ENCODE results near the gene RAD51B. TPM values are rescaled to one million over a fixed set of nuclear protein-coding genes. Genes with fewer than 3 reads are reported as not detected.

The RAD51B gene
- total RNA-seq, 6 donors from 2014 or later = 10.6 to 63.9 (median 18.4) TPM

DNA sequence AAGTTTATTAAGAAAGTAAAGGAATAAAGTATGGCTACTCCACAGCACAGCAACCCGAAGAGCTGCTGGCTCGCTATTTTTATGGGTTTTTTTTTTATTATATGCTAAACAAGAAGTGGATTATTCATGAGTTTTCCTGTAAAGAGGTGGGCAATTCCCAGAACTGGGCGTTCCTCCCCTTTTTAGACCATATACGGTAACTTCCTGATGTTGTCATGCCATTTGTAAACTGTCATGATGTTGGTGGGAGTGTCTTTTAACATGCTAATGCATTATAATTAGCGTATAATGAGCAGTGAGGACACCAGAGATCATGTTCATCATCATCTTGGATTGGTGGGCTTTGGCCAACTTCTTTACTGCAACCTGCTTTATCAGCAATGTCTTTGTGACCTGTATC lies 600.8 kb downstream of the RAD51B start:
- 76 to 87% methylated on average over 5 of the region's 5 CpGs for WGBS, 2 donors
- Histone ChIP-seq H3K4me1 (peaks cover 0 to 11% (median 2%) of the 10 kb centered on the region in 4 donors), H3K9me3 (no peaks in the 10 kb centered on the region), H3K36me3 (no peaks in the 10 kb centered on the region), H3K27ac (no peak overlapping the region), H3K27me3 (no peaks in the 10 kb centered on the region), H3K4me3 (no peak overlapping the region)
- ATAC-seq (ENCODE audit: low FRiP score in 2 of 2) (no peak), DNase-seq (no peak)
- TF ChIP-seq POLR2AphosphoS5 (IDR thresholded peaks at IDR 0.05) = no peak
- TF ChIP-seq, protein P1, sequence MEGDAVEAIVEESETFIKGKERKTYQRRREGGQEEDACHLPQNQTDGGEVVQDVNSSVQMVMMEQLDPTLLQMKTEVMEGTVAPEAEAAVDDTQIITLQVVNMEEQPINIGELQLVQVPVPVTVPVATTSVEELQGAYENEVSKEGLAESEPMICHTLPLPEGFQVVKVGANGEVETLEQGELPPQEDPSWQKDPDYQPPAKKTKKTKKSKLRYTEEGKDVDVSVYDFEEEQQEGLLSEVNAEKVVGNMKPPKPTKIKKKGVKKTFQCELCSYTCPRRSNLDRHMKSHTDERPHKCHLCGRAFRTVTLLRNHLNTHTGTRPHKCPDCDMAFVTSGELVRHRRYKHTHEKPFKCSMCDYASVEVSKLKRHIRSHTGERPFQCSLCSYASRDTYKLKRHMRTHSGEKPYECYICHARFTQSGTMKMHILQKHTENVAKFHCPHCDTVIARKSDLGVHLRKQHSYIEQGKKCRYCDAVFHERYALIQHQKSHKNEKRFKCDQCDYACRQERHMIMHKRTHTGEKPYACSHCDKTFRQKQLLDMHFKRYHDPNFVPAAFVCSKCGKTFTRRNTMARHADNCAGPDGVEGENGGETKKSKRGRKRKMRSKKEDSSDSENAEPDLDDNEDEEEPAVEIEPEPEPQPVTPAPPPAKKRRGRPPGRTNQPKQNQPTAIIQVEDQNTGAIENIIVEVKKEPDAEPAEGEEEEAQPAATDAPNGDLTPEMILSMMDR (IDR thresholded peaks at IDR 0.05) = no peak

DNA sequence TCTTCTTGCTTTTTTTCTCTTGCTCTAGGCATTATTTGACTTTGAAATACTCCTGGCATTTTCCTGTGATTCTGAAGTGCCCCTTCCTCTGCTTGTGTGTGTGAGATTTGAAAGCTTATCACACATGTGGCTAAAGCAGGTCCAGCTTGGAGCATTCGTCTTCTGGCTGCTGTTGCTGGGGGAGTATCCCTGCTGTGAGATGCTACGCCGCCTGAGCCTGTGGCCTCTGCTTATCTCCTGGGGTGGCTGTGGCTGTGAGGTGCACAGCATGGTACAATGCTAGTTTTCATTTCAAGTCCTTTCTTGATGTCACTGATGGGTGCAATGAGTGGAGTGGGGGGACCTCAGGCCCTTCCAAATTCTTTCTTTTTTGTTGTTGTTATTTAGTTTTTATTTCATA lies 601.5 kb downstream of the RAD51B start:
- WGBS, 2 donors = 94% methylated on average over 3 of the region's 3 CpGs
- H3K27me3 ChIP-seq = no peaks in the 10 kb centered on the region
- TF ChIP-seq, protein P1 (IDR thresholded peaks at IDR 0.05) = no peak
- TF ChIP-seq EP300 (IDR thresholded peaks at IDR 0.05) (no peak), POLR2A (IDR thresholded peaks at IDR 0.05) (no peak), POLR2AphosphoS5 (IDR thresholded peaks at IDR 0.05) (no peak)
- H3K27ac ChIP-seq = no peak overlapping the region
- H3K4me3 ChIP-seq = no peak overlapping the region
- H3K36me3 ChIP-seq = no peaks in the 10 kb centered on the region
- no peaks in the 10 kb centered on the region for H3K9me3 ChIP-seq
- ATAC-seq (ENCODE audit: low FRiP score in 2 of 2) (no peak), DNase-seq (no peak)
- H3K4me1 ChIP-seq = peaks cover 0 to 11% (median 2%) of the 10 kb centered on the region in 4 donors

DNA sequence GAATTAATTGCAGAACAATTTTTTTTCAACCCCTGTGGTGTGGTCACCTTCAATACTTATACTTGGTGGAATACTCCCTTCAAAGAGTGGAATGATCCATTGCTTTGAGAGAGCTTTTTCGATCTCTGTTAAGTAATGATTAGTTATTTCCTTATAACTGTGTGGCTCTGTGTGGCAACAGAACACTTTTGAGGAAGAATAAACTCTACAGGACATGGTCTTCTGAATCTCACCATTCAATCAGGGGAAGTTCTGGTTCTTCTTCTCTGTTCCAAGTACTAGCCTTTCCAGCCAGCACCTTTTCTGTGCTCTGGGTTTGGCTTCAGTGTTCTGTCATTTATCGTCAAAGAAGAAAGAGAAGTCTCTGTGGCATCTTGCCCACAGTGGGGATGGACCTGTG lies 604.1 kb downstream of the RAD51B start:
- ATAC-seq (ENCODE audit: low FRiP score in 2 of 2) (no peak), DNase-seq (no peak)
- Histone ChIP-seq H3K9me3 (no peaks in the 10 kb centered on the region), H3K27me3 (no peaks in the 10 kb centered on the region), H3K27ac (no peak overlapping the region), H3K36me3 (no peaks in the 10 kb centered on the region), H3K4me1 (peaks cover 0 to 2% (median 0%) of the 10 kb centered on the region in 4 donors), H3K4me3 (no peak overlapping the region)
- TF ChIP-seq, protein P1 (IDR thresholded peaks at IDR 0.05) = no peak
- TF ChIP-seq POLR2AphosphoS5 (IDR thresholded peaks at IDR 0.05) (no peak), POLR2A (IDR thresholded peaks at IDR 0.05) (no peak), EP300 (IDR thresholded peaks at IDR 0.05) (no peak)
- 75 to 76% methylated on average over 2 of the region's 2 CpGs for WGBS, 2 donors

DNA sequence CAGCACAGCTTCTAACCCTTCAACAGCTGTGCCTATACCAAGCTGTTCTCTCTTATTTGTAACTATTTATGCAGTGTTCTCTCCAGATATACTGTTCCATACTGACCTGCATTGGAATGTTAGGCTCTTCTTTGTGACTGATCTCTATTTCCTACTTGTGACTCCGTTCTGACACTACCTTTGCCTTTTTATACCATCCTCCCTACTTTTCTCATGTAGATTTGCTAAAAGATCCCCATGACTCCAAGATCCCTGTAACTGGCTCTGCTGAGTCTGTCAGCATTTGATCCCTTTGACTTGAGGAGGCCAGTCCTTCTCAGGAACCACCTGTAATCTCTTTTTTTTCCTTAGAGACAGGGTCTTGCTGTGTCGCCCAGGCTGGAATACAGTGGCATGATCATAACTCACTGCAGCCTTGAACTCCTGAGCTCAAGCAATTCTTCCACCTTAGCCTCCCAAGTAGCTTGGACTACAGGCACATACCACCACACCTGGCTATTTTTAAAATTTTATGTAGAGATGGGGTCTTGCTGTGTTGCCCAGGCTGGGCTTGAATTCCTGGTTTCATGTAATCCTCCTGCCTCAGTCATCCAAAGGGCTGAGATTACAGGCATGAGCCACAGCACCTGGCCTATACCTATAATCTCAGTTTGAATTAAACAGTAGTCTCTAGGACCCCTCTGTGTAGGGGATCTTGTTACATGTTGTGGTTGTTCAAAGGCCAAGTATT lies 605.0 kb downstream of the RAD51B start:
- WGBS, 2 donors = 50 to 99% methylated on average over 2 of the region's 2 CpGs
- Histone ChIP-seq H3K4me1 (no peaks in the 10 kb centered on the region), H3K4me3 (no peak overlapping the region), H3K9me3 (no peaks in the 10 kb centered on the region), H3K27me3 (no peaks in the 10 kb centered on the region), H3K27ac (no peak overlapping the region), H3K36me3 (no peaks in the 10 kb centered on the region)
- ATAC-seq (ENCODE audit: low FRiP score in 2 of 2) (no peak), DNase-seq (no peak)
- no peak for TF ChIP-seq EP300 (IDR thresholded peaks at IDR 0.05)
- TF ChIP-seq, protein P1 (IDR thresholded peaks at IDR 0.05) = no peak
- no peak for TF ChIP-seq POLR2AphosphoS5 (IDR thresholded peaks at IDR 0.05)
- TF ChIP-seq POLR2A (IDR thresholded peaks at IDR 0.05) = no peak

Data from upper lobe of left lung (tissue), 6 donors.